Nephron (organoid): ENCODE measurements around the gene SLC8A2.

ENCODE experiments used
- H3K27ac Mint-ChIP-seq, 3 experiments: 2 replicates each; pipeline ENCODE4 v1.8.0; 2020; ENCODE audit warnings: mixed read lengths in 3 of 3, mild to moderate bottlenecking in 2 of 3, moderate library complexity in 1 of 3
- H3K27me3 Mint-ChIP-seq: 2 replicates; pipeline ENCODE4 v1.8.0; 2021; ENCODE audit warnings: low read depth, mild to moderate bottlenecking, moderate library complexity, mixed read lengths
- H3K36me3 Mint-ChIP-seq: 2 replicates; pipeline ENCODE4 v1.8.0; 2020; ENCODE audit warnings: low read depth, mixed read lengths
- H3K4me1 Mint-ChIP-seq: 2 replicates; pipeline ENCODE4 v1.8.0; 2020; ENCODE audit warnings: mixed read lengths
- H3K4me3 Mint-ChIP-seq, 3 experiments: 2 replicates each; pipeline ENCODE4 v1.8.0; 2020; ENCODE audit warnings: mild to moderate bottlenecking in 3 of 3, mixed read lengths in 3 of 3, moderate library complexity in 2 of 3
- H3K9me3 Mint-ChIP-seq: 2 replicates; pipeline ENCODE4 v1.8.0; 2020; ENCODE audit warnings: mixed read lengths
- CTCF ChIP-seq, 3 experiments: fragments of 200-600 bp; sonication (generic); IDR thresholded peaks; one replicate each; pipeline ENCODE4 v1.5.0; 2021; ENCODE audit warnings: antibody characterized with exemption in 3 of 3; ENCODE audit not compliant: unreplicated experiment in 3 of 3

Gene SLC8A2

DNA sequence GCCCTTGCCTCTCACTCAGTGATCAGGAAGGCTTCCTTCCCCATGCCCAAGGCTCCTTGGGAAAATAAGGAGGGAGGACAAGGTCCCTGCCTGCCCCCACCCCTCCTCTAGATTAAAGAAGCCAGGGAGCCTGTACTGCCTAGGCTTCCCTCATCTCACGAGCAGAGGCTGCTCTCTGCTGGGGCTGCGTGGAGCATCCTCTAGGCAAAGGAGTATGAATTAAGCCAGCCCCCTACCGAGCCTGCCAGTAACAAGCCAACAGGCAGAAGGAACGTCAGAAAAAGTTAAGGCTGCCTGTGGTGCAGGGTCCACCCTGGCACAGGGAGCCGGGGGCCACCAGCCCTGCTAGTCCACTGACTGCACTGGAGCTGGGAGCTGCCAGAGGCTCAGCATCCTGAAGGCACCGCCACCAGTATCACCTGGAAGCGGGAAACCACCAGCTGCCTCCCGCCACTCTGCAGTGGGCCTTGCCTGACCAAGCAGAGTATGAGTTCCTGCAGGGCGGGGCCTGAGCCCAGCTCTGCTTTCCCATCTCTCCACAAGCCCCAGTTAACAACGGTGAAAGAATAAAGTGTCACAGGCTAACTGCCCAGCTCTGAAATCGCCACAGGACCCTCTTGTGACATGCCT is 36.3 kb upstream of the SLC8A2 start:
- Mint-ChIP-seq H3K4me3 (no peak overlapping the region), H3K27ac (no peak overlapping the region), H3K36me3 (peaks cover 7% of the 10 kb centered on the region)

GRCh38 chr19:47507012-47507411 is 35.3 kb upstream of the SLC8A2 start:
- Mint-ChIP-seq H3K4me3 (no peak overlapping the region), H3K9me3 (no peaks in the 10 kb centered on the region), H3K36me3 (peaks cover 12% of the 10 kb centered on the region), H3K27me3 (no peaks in the 10 kb centered on the region), H3K27ac (peak overlapping the region in 2 of 3 experiments; percentile 33 to 54), H3K4me1 (peaks cover 37% of the 10 kb centered on the region)
- no peak for TF ChIP-seq CTCF (IDR thresholded peaks at IDR 0.05; ENCODE audit: unreplicated experiment in 3 of 3)

More for the DNA sequence above, 36.3 kb upstream of the SLC8A2 start:
- no peak for TF ChIP-seq CTCF (IDR thresholded peaks at IDR 0.05; ENCODE audit: unreplicated experiment in 3 of 3)
- Mint-ChIP-seq H3K4me1 (peaks cover 47% of the 10 kb centered on the region), H3K27me3 (no peaks in the 10 kb centered on the region), H3K9me3 (no peaks in the 10 kb centered on the region)

- no peak overlapping the region for H3K4me3 Mint-ChIP-seq
- peaks cover 35% of the 10 kb centered on the region for H3K4me1 Mint-ChIP-seq
- no peaks in the 10 kb centered on the region for H3K27me3 Mint-ChIP-seq
- H3K27ac Mint-ChIP-seq, result peak overlapping the region in 2 of 3 experiments; percentile 33 to 54
- peaks cover 16% of the 10 kb centered on the region for H3K36me3 Mint-ChIP-seq
- no peak for TF ChIP-seq CTCF (IDR thresholded peaks at IDR 0.05; ENCODE audit: unreplicated experiment in 3 of 3)
- H3K9me3 Mint-ChIP-seq, result no peaks in the 10 kb centered on the region
Measured at GRCh38 chr19:47506459-47506858, 34.8 kb upstream of the SLC8A2 start.

DNA sequence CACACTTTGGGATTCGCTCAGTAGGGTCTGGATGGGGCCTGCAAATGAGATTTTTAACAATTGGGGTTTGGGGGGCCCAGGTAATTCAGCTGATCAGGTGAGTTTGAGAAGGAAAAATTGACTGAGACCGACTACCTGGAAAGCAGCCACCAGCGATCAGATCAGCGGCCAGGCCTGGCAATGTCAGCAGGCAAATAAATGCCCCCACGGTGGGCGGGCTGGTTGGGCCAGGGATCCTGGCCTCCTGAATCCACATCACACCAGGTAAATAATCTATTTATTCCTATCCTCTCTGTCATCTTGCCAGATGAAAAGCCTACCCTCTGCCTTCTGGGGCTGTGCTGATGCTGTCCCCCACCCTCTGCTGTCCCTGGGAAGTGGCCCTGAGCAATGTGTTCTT is 33.8 kb upstream of the SLC8A2 start:
- H3K4me1 Mint-ChIP-seq, result peaks cover 28% of the 10 kb centered on the region
- no peak overlapping the region for H3K27ac Mint-ChIP-seq
- H3K27me3 Mint-ChIP-seq, result no peaks in the 10 kb centered on the region
- H3K4me3 Mint-ChIP-seq, result no peak overlapping the region
- peaks cover 17% of the 10 kb centered on the region for H3K36me3 Mint-ChIP-seq
- TF ChIP-seq CTCF (IDR thresholded peaks at IDR 0.05; ENCODE audit: unreplicated experiment in 3 of 3), result no peak
- no peaks in the 10 kb centered on the region for H3K9me3 Mint-ChIP-seq

DNA sequence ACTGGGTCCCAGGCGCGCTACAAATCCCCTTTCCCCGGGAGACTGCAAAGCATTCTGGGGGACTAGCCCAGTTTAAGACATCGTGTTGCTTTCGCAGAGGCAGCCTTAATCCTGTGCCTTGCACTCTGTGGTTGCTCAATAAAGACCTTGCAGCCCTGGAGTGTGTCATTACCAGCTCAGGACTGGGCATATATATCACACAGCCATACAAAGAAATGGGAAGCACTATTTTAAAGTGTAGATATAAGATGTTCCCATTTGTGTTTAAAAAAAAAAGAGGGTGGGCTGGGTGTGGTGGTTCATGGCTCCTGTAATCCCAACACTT is 32.1 kb upstream of the SLC8A2 start:
- TF ChIP-seq CTCF (IDR thresholded peaks at IDR 0.05; ENCODE audit: unreplicated experiment in 3 of 3), result no peak
- Mint-ChIP-seq H3K9me3 (no peaks in the 10 kb centered on the region), H3K27ac (no peak overlapping the region), H3K4me1 (peaks cover 17% of the 10 kb centered on the region), H3K4me3 (no peak overlapping the region), H3K36me3 (peaks cover 17% of the 10 kb centered on the region), H3K27me3 (no peaks in the 10 kb centered on the region)

DNA sequence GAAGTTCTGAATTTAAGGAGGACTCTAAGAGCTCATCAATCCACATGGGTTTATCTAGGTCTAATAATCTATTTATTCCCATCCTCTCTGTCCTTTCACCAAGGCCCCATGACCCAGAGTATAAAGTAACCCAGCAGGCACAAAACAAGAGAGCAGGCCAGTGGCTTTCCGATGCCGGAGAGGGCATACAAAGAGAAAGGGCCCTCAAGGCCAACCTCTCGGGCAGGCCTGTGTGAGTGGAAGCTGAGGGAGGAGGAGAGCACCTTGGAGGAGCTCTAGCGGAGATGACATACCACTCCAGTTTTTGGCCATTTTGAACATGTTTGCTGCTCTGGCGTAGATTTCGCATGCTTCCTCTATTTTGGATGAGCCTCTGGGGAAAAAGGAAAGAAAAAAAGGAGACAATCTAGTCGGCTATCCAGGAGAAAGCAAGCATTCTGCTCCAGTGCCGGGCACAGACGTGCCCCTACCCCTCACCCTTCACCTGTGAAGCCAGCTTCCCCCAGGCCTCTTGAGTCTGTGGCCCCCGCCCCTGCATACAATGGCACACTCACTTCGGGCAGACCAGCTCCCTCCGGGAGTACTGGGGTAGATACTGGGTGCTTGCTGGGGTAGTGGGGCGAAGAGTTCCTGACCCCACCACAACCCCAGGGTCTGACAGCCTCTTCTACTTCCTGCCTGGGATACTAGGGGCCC is 31.6 kb upstream of the SLC8A2 start:
- Mint-ChIP-seq H3K27ac (no peak overlapping the region), H3K9me3 (no peaks in the 10 kb centered on the region), H3K4me3 (no peak overlapping the region), H3K4me1 (peaks cover 17% of the 10 kb centered on the region), H3K36me3 (peaks cover 17% of the 10 kb centered on the region), H3K27me3 (no peaks in the 10 kb centered on the region)
- no peak for TF ChIP-seq CTCF (IDR thresholded peaks at IDR 0.05; ENCODE audit: unreplicated experiment in 3 of 3)
